Measurements from ENCODE around the gene OGN.
"Not testable (repeated sequence)": the region's sequence is repeated elsewhere in the genome, so short reads cannot be mapped to it uniquely, and the experiment has no call there.

Gene OGN

GRCh38 chr9:92404042-92404836, at the start of gene OGN:
Gene OGN, minus strand, starts transcription at chr9:92404578. Its CDS starts 1,171 bp downstream, at chr9:92403407.
- DNase-seq (ENCODE audit: low read depth, low spot score) = no peak

- DNase-seq (ENCODE audit: low read depth, low spot score) = no peak
Measured at GRCh38 chr9:92446536-92446935, 42.2 kb upstream of the OGN start.

GRCh38 chr9:92444841-92445240, 40.5 kb upstream of the OGN start:
- no peak for DNase-seq (ENCODE audit: low read depth, low spot score)

- no peak for DNase-seq (ENCODE audit: low read depth, low spot score)
Measured at GRCh38 chr9:92440751-92441046, 36.3 kb upstream of the OGN start.

GRCh38 chr9:92439921-92440750, 35.8 kb upstream of the OGN start:
- no peak for DNase-seq (ENCODE audit: low read depth, low spot score)

- no peak for DNase-seq (ENCODE audit: low read depth, low spot score)
Measured at GRCh38 chr9:92438900-92439526, 34.6 kb upstream of the OGN start.

- DNase-seq (ENCODE audit: low read depth, low spot score) = no peak
Measured at GRCh38 chr9:92435263-92435662, 30.9 kb upstream of the OGN start.

- no peak for DNase-seq (ENCODE audit: low read depth, low spot score)
Measured at GRCh38 chr9:92432972-92433548, 28.7 kb upstream of the OGN start.

- no peak for DNase-seq (ENCODE audit: low read depth, low spot score)
Measured at GRCh38 chr9:92432350-92432749, 28.0 kb upstream of the OGN start.

- DNase-seq (ENCODE audit: low read depth, low spot score) = no peak
Measured at GRCh38 chr9:92429836-92430235, 25.5 kb upstream of the OGN start.

GRCh38 chr9:92426501-92427145, 22.2 kb upstream of the OGN start:
- DNase-seq (ENCODE audit: low read depth, low spot score) = no peak

GRCh38 chr9:92425474-92425873, 21.1 kb upstream of the OGN start:
- no peak for DNase-seq (ENCODE audit: low read depth, low spot score)

GRCh38 chr9:92424340-92424739, 20.0 kb upstream of the OGN start, which contains the start of gene OMD:
Gene OMD, minus strand, starts transcription at chr9:92424471. Its CDS starts 6,913 bp downstream, at chr9:92417558.
- DNase-seq (ENCODE audit: low read depth, low spot score) = no peak

- no peak for DNase-seq (ENCODE audit: low read depth, low spot score)
Measured at GRCh38 chr9:92423612-92424011, 19.2 kb upstream of the OGN start.

- DNase-seq (ENCODE audit: low read depth, low spot score) = no peak
Measured at GRCh38 chr9:92422611-92423338, 18.4 kb upstream of the OGN start.

- no peak for DNase-seq (ENCODE audit: low read depth, low spot score)
Measured at GRCh38 chr9:92414566-92414965, 10.2 kb upstream of the OGN start.

- not testable (repeated sequence) for DNase-seq (ENCODE audit: low read depth, low spot score)
Measured at GRCh38 chr9:92411157-92411556, 6.8 kb upstream of the OGN start.

- DNase-seq (ENCODE audit: low read depth, low spot score) = no peak
Measured at GRCh38 chr9:92408747-92409478, 4.5 kb upstream of the OGN start.

GRCh38 chr9:92407818-92408217, 3.4 kb upstream of the OGN start:
- no peak for DNase-seq (ENCODE audit: low read depth, low spot score)

- DNase-seq (ENCODE audit: low read depth, low spot score) = no peak
Measured at GRCh38 chr9:92406477-92406876, 2.1 kb upstream of the OGN start.
